Dermis microvascular lymphatic vessel endothelial cell (primary cell): ENCODE data around the gene GLOD5. TPM values are rescaled to one million over a fixed set of nuclear protein-coding genes. Genes with fewer than 3 reads are reported as not detected.

Experiments
- total RNA-seq: library from RNA; depleted of rRNA; stranded (reverse); fragments of >200 nt; gene quantifications from 2 replicates; pipeline ENCODE4 v1.2.1, GENCODE V29; 2014

Gene GLOD5
- total RNA-seq, 1 donor from 2014 or later: not detected

Other genes with a start within 250 kb of the GLOD5 start
- 85.3 and 141 TPM in 2 replicates for gene EBP, start 239.9 kb upstream of the GLOD5 start, total RNA-seq
- 4.5 and 9.6 TPM in 2 replicates for gene TBC1D25, start 222.0 kb upstream of the GLOD5 start, total RNA-seq
- gene RBM3, start 187.3 kb upstream of the GLOD5 start, total RNA-seq: 379 and 393 TPM in 2 replicates
- 116 and 123 TPM in 2 replicates for gene WDR13, start 164.3 kb upstream of the GLOD5 start, total RNA-seq
- 0.25 TPM in 1 of 2 replicates, not detected in the other for gene WAS, start 77.9 kb upstream of the GLOD5 start, total RNA-seq
- 3.9 and 4.9 TPM in 2 replicates for gene SUV39H1, start 65.0 kb upstream of the GLOD5 start, total RNA-seq
- not detected in 2 replicates for gene GATA1, start 24.8 kb downstream of the GLOD5 start, total RNA-seq
- gene HDAC6, start 40.3 kb downstream of the GLOD5 start, total RNA-seq: 17.3 and 26.3 TPM in 2 replicates
- not detected in 2 replicates for gene ERAS, start 64.8 kb downstream of the GLOD5 start, total RNA-seq
- under 0.01 and 0.13 TPM in 2 replicates for gene PCSK1N, start 73.9 kb downstream of the GLOD5 start, total RNA-seq
- gene TIMM17B, start 136.0 kb downstream of the GLOD5 start, total RNA-seq: 22.2 and 24.9 TPM in 2 replicates
- 53.9 and 60.2 TPM in 2 replicates for gene PQBP1, start 136.2 kb downstream of the GLOD5 start, total RNA-seq
- gene SLC35A2, start 149.9 kb downstream of the GLOD5 start, total RNA-seq: 8.1 and 15.9 TPM in 2 replicates
- 3.3 and 3.9 TPM in 2 replicates for gene PIM2, start 157.3 kb downstream of the GLOD5 start, total RNA-seq
- 22.1 and 32.1 TPM in 2 replicates for gene OTUD5, start 195.9 kb downstream of the GLOD5 start, total RNA-seq
- 0.13 and 0.25 TPM in 2 replicates for gene KCND1, start 210.1 kb downstream of the GLOD5 start, total RNA-seq
- gene GRIPAP1, start 240.5 kb downstream of the GLOD5 start, total RNA-seq: 10.9 and 15.7 TPM in 2 replicates